Gastroesophageal sphincter (tissue), 3 donors: Measurements from ENCODE around the gene SLC16A10.

Source experiments
- CTCF ChIP-seq, 4 experiments: fragments of 200-600 bp in 2 of 4; fragments of 450-650 bp in 2 of 4; sonication (generic) in 1 of 4; IDR thresholded peaks; one replicate each; pipeline ENCODE4 v1.5.1; 2017 to 2019; ENCODE audit warnings: antibody characterized with exemption in 4 of 4, mild to moderate bottlenecking in 2 of 4, moderate library complexity in 2 of 4
- EP300 ChIP-seq: sonication (generic); formaldehyde crosslinking; IDR thresholded peaks from one replicate; pipeline ENCODE4 v1.6.1; 2017; ENCODE audit warnings: antibody characterized with exemption, mild to moderate bottlenecking
- POLR2A ChIP-seq, 2 donors: fragments of 450-650 bp; IDR thresholded peaks; one replicate each; pipeline ENCODE4 v1.6.1; 2017; ENCODE audit warnings: antibody characterized with exemption in 2 of 2, mild to moderate bottlenecking in 2 of 2, moderate library complexity in 1 of 2
- POLR2AphosphoS5 ChIP-seq: sonication (generic); formaldehyde crosslinking; IDR thresholded peaks from one replicate; pipeline ENCODE4 v1.6.1; 2017; ENCODE audit warnings: antibody characterized with exemption

GRCh38 chr6:111076024-111076695, 11.1 kb upstream of the SLC16A10 start:
- no peak for TF ChIP-seq CTCF (IDR thresholded peaks at IDR 0.05)
- TF ChIP-seq EP300 = no peak
- TF ChIP-seq POLR2A (IDR thresholded peaks at IDR 0.05) = no peak
- no peak for TF ChIP-seq POLR2AphosphoS5
